ENCODE data around the gene PRM1. TPM values are rescaled to one million over a fixed set of nuclear protein-coding genes. Genes with fewer than 3 reads are reported as not detected.

PRM1 gene
- total and polyA plus RNA-seq, 2 of the 4 experiments (the other 2 are of a cell fraction), result not detected

GRCh38 chr16:11315510-11315909, 34.4 kb upstream of the PRM1 start:
- Histone ChIP-seq H3K14ac (replicated peaks; ENCODE audit: low read depth, low read length) (peak overlapping the region; percentile 47; the same call in 1 of the 2 replicates), H3K18ac (ENCODE audit: low read depth, low read length) (no peak overlapping the region), H2AK5ac (ENCODE audit: low read depth, low read length) (peak overlapping the region; percentile 99), H2AK9ac (replicated peaks; ENCODE audit: low read depth, low read length, poor library complexity) (peak overlapping the region; percentile 58), H3K36me3 (ENCODE audit: control insufficient read depth, insufficient read depth, low read length) (no peaks in the 10 kb centered on the region), H4K91ac (ENCODE audit: insufficient read depth, low read depth, low read length) (peak overlapping the region; percentile 89), H3K23ac (ENCODE audit: low read depth, low read length) (0 out of 2 replicates have a peak overlapping the region, but pooled peaks have one; percentile 63), H3K9me3 (ENCODE audit: control insufficient read depth, insufficient read depth, low read length) (no peaks in the 10 kb centered on the region), H3K56ac (ENCODE audit: extremely low read depth, insufficient read depth, low read length) (no peak overlapping the region), H2BK15ac (ENCODE audit: low read depth, low read length) (peak overlapping the region; percentile 98; the same call in 1 of the 3 replicates), H3K4me2 (ENCODE audit: low read depth, low read length) (no peak overlapping the region), H4K8ac (ENCODE audit: low read depth in 2 of 2, low read length in 2 of 2) (peak overlapping the region; percentile 64 to 79; a peak in 2 of 4 replicates), H4K5ac (ENCODE audit: low read depth, low read length) (no peak overlapping the region), H2BK5ac (ENCODE audit: low read depth, low read length, poor library complexity, severe bottlenecking) (no peak overlapping the region), H3K4ac (ENCODE audit: low read depth, low read length) (peak overlapping the region; percentile 93; the same call in 1 of the 2 replicates), H3K27ac (ENCODE audit: insufficient read depth, low read length) (no peak overlapping the region), H3K9ac (ENCODE audit: low read depth, low read length) (no peak overlapping the region), H3K4me1 (ENCODE audit: control insufficient read depth, insufficient read depth, low read length) (peaks cover 22% of the 10 kb centered on the region), H2BK120ac (ENCODE audit: low read depth, low read length) (peak overlapping the region; percentile 99), H3K79me1 (ENCODE audit: low read depth in 1 of 2, low read length in 2 of 2) (peaks cover 0 to 5% of the 10 kb centered on the region in 2 experiments; a peak in 2 of 4 replicates), H3K4me3 (ENCODE audit: insufficient read depth, low read depth, low read length) (no peak overlapping the region), H2BK20ac (ENCODE audit: low read depth, low read length) (peak overlapping the region; percentile 96; the same call in 1 of the 2 replicates), H4K20me1 (ENCODE audit: insufficient read depth, low read length) (no peaks in the 10 kb centered on the region), H3K9me1 (ENCODE audit: insufficient read depth, low read length) (peaks cover 20% of the 10 kb centered on the region), H3K27me3 (ENCODE audit: control insufficient read depth, insufficient read depth, low read length) (no peaks in the 10 kb centered on the region), H2AFZ (replicated peaks; ENCODE audit: low read length, poor library complexity) (peak overlapping the region; percentile 19)
- intact Hi-C loops (cut with micrococcal nuclease) (no loop called here), in situ Hi-C loops (cut with MboI; ENCODE audit: low sequenced_read_pairs) (no loop called here), dilution Hi-C loops (cut with HindIII; ENCODE audit: low sequenced_read_pairs, unreplicated experiment) (no loop called here)
- ATAC-seq (ENCODE audit: low read depth) (no peak; the same call in 1 of the 2 replicates), DNase-seq (peak; percentile 68)
- no peak for TF ChIP-seq SMC3 (IDR thresholded peaks at IDR 0.05; ENCODE audit: low read depth, low read length)
- 0 out of 2 replicates have a peak, but pooled peaks have one; percentile 3 for TF ChIP-seq RAD21 (IDR thresholded peaks at IDR 0.05; ENCODE audit: low read length)
- TF ChIP-seq BHLHE40 (IDR thresholded peaks at IDR 0.05; ENCODE audit: low read depth, low read length), result 0 out of 2 replicates have a peak, but pooled peaks have one; percentile 10
- no peak for TF ChIP-seq POLR2A (IDR thresholded peaks at IDR 0.05; ENCODE audit: low read depth, low read length)
- TF ChIP-seq CTCF (conservative IDR thresholded peaks at IDR 0.05; ENCODE audit: low read depth, low read length), result 0 out of 2 replicates have a peak, but pooled peaks have one; percentile 9
- CTCF ChIA-PET, result no interaction called here
- no TSS peak for BruUV-seq (replicated peaks)
- WGBS, 2 experiments (ENCODE audit: extremely low coverage in 2 of 2, insufficient read length in 1 of 2), result 7% methylated on average over 3 of the region's 13 CpGs; no CpG with 5 or more reads in 1 of the 2 experiments
- POLR2A ChIA-PET (ENCODE audit: unreplicated experiment), result no interaction called here
